H1 (cell line): ENCODE measurements around the gene ASB6.

Source experiments
- GTF2F1 ChIP-seq: IDR thresholded peaks from 2 replicates; pipeline ENCODE4 v1.6.1; 2012; ENCODE audit warnings: low read depth, low read length, improper control_type of control experiment, borderline replicate concordance
- POLR2A ChIP-seq, 2 experiments: IDR thresholded peaks; 1 replicate in 1 of 2; 2 replicates in 1 of 2; pipeline ENCODE4 v1.6.1; 2011; ENCODE audit warnings: low read depth in 2 of 2, low read length in 2 of 2, mild to moderate bottlenecking in 2 of 2; ENCODE audit errors: control extremely low read depth in 1 of 2
- RAD21 ChIP-seq, 2 experiments: IDR thresholded peaks in 1 of 2; conservative IDR thresholded peaks in 1 of 2; 2 replicates each; pipeline ENCODE4 v1.6.1; 2011; ENCODE audit warnings: low read depth in 2 of 2, low read length in 2 of 2, improper control_type of control experiment in 1 of 2, inconsistent platforms in 1 of 2, mild to moderate bottlenecking in 1 of 2, moderate library complexity in 1 of 2
- TF ChIP-seq, protein P1 (sequence below), 3 experiments: IDR thresholded peaks; 1 replicate in 2 of 3; 2 replicates in 1 of 3; pipeline versions ENCODE4 v1.5.1 to v1.6.1; 2011; ENCODE audit warnings: low read length in 3 of 3, mild to moderate bottlenecking in 3 of 3, inconsistent platforms in 2 of 3, low read depth in 1 of 3, moderate library complexity in 1 of 3; ENCODE audit not compliant: insufficient read depth in 1 of 3; ENCODE audit errors: control extremely low read depth in 1 of 3
- TF ChIP-seq, protein P2 (sequence below): IDR thresholded peaks from 2 replicates; pipeline ENCODE4 v1.6.1; 2012; ENCODE audit warnings: inconsistent platforms

DNA sequence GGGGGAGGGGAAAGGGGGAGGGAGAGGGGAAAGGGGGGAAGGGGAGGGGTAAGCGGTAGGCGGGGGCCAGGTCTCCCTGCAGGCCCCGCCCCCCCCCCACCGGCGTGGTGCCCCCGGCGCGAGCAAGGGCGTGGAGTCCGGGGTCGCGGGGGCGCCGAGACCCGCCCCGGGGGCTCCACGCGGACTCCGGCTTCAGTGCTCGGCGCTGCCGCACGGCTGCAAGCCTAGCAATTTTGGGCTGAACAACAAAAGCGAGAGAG lies 31.8 kb downstream of the ASB6 start:
- TF ChIP-seq, protein P1, sequence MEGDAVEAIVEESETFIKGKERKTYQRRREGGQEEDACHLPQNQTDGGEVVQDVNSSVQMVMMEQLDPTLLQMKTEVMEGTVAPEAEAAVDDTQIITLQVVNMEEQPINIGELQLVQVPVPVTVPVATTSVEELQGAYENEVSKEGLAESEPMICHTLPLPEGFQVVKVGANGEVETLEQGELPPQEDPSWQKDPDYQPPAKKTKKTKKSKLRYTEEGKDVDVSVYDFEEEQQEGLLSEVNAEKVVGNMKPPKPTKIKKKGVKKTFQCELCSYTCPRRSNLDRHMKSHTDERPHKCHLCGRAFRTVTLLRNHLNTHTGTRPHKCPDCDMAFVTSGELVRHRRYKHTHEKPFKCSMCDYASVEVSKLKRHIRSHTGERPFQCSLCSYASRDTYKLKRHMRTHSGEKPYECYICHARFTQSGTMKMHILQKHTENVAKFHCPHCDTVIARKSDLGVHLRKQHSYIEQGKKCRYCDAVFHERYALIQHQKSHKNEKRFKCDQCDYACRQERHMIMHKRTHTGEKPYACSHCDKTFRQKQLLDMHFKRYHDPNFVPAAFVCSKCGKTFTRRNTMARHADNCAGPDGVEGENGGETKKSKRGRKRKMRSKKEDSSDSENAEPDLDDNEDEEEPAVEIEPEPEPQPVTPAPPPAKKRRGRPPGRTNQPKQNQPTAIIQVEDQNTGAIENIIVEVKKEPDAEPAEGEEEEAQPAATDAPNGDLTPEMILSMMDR (IDR thresholded peaks at IDR 0.05; ENCODE audit: control extremely low read depth in 1 of 3, insufficient read depth in 1 of 3, low read depth in 1 of 3, low read length in 3 of 3) = no peak
- TF ChIP-seq, protein P2, sequence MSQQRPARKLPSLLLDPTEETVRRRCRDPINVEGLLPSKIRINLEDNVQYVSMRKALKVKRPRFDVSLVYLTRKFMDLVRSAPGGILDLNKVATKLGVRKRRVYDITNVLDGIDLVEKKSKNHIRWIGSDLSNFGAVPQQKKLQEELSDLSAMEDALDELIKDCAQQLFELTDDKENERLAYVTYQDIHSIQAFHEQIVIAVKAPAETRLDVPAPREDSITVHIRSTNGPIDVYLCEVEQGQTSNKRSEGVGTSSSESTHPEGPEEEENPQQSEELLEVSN = no peak
- no peak for TF ChIP-seq RAD21 (IDR thresholded peaks at IDR 0.05 in 1 of 2, conservative IDR thresholded peaks at IDR 0.05 in 1 of 2; ENCODE audit: low read depth in 2 of 2, low read length in 2 of 2)
- no peak for TF ChIP-seq POLR2A (IDR thresholded peaks at IDR 0.05; ENCODE audit: control extremely low read depth in 1 of 2, low read depth in 2 of 2, low read length in 2 of 2)
- TF ChIP-seq GTF2F1 = no peak
